ENCODE measurements around the gene ITPR3.

The ITPR3 gene

DNA sequence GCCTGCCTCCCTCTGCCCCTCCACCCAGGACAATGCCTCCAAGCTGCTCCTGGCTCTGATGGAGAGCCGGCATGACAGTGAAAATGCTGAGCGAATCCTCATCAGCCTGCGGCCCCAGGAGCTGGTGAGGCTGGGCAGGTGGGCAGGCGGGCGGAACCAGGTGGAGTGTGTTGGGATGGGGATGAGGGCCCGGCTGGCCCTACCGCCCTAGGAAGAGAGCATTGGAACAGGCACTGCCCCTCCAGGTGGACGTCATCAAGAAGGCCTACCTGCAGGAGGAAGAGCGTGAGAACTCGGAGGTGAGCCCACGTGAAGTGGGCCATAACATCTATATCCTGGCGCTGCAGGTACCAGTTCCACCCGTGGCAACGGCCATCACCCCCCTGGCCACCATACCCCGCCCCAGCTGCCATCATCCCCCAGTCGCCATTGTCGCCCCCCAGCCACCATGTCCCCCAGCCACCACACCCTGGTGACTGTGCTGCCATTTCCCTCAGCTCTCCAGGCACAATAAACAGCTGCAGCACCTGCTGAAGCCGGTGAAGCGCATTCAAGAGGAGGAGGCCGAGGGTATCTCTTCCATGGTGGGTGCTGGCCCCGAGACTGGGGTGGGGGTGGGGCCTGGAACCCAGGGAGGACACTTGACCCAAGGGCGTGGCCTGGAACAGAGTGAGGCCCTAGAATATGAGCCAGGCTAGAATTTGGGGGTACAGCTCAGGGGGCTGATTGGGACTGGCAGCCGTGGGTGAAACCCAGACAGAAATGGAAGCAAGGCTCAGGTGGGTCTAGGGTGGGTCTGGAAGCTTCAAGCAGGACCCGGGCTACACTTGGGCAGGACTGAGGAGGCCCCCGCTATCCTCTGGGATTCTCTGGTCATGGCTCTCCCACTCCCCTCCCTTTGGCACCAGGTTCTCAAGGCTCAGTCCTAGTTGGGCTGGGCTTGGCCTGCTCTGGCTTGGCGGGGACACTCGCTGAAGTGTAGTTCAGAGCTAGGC, 66.2 kb downstream of the ITPR3 start:
- no peak for DNase-seq (ENCODE audit: low read depth in 2 of 2)

DNA sequence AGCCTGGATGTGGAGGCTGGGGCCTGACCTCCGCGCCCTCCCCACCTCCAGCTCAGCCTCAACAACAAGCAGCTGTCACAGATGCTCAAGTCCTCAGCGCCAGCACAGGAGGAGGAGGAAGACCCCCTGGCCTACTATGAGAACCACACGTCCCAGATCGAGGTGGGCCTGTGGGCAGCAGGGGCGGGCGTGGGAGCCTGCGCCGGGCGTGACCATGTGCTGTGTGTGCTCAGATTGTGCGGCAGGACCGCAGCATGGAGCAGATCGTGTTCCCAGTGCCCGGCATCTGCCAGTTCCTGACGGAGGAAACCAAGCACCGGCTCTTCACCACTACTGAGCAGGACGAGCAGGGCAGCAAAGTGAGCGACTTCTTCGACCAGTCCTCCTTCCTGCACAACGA, 66.9 kb downstream of the ITPR3 start:
- DNase-seq (ENCODE audit: low read depth in 2 of 2): no peak

DNA sequence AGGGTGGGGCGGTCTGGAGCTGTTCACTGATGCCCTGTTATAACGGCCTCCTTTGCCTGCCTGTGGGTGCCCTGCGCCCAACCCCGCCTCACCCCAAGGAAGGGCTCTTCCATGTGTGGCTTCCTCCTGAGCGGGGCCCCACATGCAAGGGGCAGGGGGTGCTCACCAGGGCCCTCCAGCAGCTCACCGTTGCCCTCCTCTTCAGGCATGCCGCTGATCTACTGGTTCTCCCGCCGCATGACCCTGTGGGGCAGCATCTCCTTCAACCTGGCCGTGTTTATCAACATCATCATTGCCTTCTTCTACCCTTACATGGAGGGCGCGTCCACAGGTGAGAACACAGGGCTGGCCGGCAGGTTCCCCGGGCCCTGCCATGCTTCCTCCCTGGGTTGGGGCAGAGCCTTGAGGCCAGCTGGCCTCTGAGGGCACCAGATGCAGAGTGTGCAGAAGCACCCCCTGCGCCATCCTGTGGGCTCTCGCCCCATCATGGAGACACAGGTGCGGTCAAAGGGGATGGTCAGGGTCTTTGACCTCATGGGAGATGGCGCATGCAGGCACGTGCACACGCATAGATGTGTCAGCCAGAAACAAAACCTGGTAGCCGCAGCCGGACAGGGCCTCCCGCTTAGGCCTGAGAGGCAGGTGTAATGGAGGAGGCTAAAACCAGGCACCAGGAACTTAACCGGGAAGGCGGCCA, 67.5 kb downstream of the ITPR3 start:
- DNase-seq (ENCODE audit: low read depth in 2 of 2): no peak

DNA sequence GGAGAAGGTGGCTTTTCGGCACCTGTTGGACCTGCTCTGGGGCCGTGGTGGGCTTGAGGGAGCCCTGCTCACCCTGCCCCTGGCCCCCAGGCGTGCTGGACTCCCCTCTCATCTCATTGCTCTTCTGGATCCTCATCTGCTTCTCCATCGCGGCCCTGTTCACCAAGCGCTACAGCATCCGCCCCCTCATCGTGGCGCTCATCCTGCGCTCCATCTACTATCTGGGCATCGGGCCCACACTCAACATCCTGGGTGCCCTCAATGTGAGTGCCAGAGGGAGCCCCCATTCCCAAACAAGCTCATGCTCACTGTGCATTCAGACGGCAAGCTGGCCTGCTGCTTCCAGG, 68.0 kb downstream of the ITPR3 start:
- DNase-seq (ENCODE audit: low read depth in 2 of 2): no peak

GRCh38 chr6:33689879-33690278, 68.8 kb downstream of the ITPR3 start:
- no peak for DNase-seq (ENCODE audit: low read depth in 2 of 2)

DNA sequence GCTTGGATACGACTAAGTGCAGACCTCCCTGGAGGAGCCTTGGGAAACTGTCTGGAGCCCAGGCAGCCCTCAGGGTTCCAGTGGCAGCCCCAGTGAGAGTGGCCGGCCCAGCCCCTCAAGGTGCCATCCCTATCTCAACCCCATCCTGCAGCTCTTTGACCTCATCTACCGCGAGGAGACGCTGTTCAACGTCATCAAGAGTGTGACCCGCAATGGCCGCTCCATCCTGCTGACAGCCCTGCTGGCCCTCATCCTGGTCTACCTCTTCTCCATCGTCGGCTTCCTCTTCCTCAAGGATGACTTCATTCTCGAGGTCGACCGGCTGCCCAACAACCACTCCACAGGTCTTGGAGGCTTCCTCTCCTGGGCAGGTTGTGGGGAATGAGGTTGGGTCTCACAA, 69.6 kb downstream of the ITPR3 start:
- DNase-seq (ENCODE audit: low read depth in 2 of 2): no peak

- no peak for DNase-seq (ENCODE audit: low read depth in 2 of 2)
These were observed 70.4 kb downstream of the ITPR3 start for GRCh38 chr6:33691456-33692077.

DNA sequence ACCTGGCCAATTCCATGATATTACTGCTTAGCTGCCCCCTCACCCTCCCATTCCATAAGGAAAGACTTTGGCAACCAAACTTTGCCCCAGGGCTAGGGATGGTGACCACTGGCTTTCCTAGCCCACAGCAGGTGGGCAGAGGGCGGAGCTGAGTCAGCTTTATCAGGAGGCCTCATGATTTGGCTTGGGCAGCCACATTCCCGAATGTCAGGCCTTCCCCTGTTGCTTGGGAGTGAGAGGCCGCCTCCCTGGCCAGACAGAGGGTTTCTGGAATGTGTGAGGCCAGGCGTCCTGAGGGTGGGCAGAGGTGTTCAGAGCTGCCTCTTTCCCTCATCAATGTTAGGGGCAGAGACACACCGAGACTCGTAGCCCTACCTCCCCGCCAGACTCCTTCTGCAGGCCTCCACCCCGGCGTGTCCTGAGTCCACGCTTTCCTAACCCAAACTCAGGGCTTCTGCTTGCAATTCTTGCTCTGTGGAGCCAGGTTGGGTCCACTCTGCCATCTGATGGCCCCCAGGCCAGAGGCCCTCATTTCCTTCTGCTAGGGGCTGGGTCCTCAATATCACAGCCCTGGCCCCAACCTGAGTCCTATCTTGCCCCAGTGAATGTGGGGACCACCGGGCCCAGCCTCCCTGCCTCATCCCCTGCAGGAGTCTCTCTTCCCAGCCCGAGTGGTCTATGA, 71.1 kb downstream of the ITPR3 start:
- DNase-seq (ENCODE audit: low read depth in 2 of 2): no peak

GRCh38 chr6:33692760-33693158, 71.6 kb downstream of the ITPR3 start:
- DNase-seq (ENCODE audit: low read depth in 2 of 2): peak; percentile 36 to 37

DNA sequence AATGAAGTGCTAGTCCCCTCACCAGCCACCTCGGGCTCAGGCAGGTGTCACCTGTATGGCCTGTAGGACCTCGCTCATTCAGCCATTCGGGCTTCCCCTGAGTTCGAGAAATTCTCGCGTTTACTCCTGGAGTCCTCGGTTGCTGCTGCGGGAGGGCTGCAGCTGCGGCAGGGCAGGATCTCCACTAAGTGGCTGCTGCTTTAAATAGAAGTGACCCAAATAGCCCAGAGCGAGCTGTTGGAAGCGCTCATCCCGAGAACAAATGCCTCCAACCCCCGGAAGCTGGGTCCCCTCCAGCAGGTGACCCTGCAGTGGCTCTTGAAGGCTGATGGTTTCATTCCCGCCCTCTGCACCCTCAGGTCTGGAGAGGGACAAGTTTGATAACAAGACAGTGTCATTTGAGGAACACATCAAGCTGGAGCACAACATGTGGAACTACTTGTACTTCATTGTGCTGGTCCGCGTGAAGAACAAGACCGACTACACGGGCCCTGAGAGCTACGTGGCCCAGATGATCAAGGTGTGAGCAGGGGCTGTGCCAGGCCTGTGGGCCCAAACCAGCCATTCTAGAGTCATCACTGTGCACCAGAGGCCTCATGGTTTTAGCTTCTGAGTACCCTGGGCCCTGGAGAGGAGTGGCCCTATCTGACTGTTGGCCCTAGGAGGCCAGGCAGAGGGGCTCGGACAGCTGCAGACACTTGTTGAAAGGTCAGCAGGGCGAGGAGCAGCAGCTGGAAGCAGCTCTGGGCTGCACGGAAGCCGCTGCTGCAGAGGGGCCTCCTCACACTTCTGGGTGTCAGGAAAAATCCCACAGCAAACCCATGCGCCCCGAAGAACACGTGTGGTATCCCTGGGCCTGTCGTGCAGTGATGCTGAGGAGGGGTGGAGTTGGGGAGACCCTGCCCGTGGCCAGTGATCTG, 72.3 kb downstream of the ITPR3 start:
- DNase-seq (ENCODE audit: low read depth in 2 of 2): no peak

- DNase-seq (ENCODE audit: low read depth in 2 of 2): peak; percentile 45 to 71
These were observed 73.3 kb downstream of the ITPR3 start for GRCh38 chr6:33694401-33694931.

DNA sequence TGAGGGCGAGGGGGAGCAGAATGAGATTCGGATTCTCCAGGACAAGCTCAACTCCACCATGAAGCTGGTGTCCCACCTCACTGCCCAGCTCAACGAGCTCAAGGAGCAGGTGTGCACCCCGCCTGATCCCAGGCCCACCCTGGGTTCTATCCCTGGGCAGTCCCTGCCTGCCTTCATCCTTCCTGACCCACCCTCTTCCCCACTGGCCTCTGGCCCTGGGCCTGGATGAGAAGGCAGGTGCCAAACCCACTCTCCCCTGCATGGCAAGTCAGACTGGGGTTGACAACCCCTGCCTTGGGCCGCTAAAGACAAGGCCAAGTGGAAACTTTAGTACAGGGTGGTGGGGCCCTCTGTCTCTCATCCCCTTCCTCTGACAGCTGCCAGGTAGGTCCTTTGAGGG, 73.9 kb downstream of the ITPR3 start:
- no peak for DNase-seq (ENCODE audit: low read depth in 2 of 2)

DNA sequence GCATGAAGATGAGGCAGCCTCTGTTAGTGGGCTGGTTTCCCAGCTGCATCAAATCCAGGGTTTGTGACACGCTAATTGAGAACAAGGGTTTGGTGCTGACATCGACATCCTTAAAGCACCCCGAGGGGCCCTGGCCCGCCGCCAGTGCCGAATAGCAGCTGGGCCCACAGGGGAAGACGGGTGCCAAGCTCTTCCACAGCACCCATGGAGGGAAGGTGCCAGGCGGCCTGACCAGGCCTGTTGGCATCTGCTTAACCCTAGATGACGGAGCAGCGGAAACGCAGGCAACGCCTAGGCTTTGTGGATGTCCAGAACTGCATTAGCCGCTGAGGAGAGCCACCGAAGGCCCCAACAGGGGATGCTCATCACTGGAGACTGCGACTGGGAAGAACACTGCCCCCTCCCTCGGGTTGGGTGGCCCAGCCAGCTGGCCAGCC, 74.3 kb downstream of the ITPR3 start:
- no peak for DNase-seq (ENCODE audit: low read depth in 2 of 2)

DNA sequence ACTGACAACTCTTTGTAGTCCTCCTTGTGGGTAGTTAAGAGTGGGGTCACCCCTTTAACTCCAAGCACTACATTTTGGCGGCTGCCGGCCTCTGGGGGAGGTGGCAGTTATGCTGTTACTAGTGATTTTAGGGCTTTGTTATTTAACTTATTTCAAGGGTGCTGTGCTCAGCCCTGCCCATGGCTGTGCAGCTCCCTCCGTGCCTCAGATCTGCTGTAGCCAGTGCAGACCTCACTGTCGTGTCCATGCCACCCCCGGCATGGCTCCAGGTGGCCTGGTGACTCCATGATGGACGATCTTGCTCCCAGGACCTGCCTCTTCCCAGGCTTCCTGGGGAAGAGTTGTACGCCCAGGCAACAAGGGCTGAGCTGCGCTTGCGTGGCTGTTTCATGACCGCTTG, 75.0 kb downstream of the ITPR3 start:
- no peak for DNase-seq (ENCODE audit: low read depth in 2 of 2)

DNA sequence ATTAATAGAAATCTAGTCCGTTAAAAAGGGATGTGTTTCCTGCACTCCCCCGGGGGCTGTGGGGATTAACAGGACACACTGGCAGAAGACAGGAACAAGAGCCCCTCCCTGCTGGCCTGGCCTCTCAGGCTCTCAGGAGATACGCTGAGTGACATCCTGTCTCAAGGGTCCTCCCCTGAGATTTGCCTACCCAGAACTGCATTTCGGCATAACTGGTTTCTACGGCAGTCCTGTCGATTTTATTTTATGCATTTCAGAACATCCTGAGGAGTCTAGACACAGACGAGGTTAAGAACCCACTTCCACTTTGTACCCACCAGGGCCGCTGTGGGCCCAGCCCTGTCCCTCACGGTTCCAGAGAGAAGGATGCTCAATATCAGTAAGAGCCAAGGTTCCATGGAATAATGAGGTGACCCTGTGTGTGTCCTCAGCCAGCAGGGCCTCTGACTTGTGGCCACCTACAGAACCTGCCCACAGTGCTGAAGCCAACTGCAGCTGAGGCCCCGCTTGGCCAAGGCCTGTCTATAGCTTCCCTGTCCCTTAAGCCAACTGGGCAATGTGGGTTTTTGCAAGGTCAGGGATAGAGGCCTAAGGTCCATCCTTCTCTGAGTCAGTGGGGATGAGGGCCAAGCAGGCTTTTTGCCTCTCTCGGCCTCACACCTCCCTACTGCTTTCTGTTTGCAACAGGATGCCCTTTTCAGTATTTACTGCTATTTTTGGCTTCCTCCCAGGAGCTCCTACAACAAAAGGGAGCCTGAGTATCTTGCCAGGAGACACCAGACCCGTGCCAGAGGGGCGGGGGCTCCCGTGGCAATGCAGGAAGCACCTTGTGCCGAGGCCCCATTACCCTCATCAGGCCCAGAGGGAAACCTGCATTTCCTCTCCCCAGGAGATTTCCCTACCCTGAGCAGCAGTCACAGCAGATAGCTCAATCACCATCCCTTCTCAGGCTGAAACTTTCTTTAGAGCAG, 75.7 kb downstream of the ITPR3 start:
- no peak for DNase-seq (ENCODE audit: low read depth in 2 of 2)

GRCh38 chr6:33697845-33698244, 76.7 kb downstream of the ITPR3 start:
- no peak for DNase-seq (ENCODE audit: low read depth in 2 of 2)

DNA sequence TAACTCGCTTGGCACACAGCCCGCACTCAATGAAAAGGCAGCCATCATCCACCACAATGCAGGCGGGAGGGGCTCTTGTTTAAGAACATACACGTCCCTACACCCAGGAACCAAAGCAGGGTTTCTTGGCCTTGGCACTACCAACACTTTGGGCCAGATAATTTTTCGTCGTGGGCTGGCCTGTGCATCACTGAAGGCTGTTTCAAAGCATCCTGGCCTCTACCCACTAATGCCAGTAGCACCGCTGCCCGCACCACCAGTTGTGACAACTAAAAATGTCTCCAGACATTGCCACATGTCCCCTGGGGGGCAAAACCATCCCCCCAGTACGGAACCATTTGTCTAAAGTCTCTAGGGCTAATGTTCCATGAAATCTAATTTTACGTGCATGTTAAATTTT, 77.4 kb downstream of the ITPR3 start:
- DNase-seq (ENCODE audit: low read depth in 2 of 2): no peak

- DNase-seq (ENCODE audit: low read depth in 2 of 2): no peak
These were observed 78.0 kb downstream of the ITPR3 start for GRCh38 chr6:33699131-33699530.

- DNase-seq (ENCODE audit: low read depth in 2 of 2): no peak
These were observed 78.6 kb downstream of the ITPR3 start for GRCh38 chr6:33699739-33700138.

Measured in stimulated activated CD8-positive, alpha-beta memory T cell treated with anti-CD3 and anti-CD28 coated beads, Interleukin-15, amount 100 ng/mL, for 4 hours (primary cell).